HCT116 (cell line): ENCODE results near the gene CNN3. TPM values are rescaled to one million over a fixed set of nuclear protein-coding genes. Genes with fewer than 3 reads are reported as not detected.
A peak's percentile ranks its signal among the peaks of the same experiment; 100 is the strongest.

Source experiments
- ATAC-seq: fragments of 200-7000 bp; cut with Tn5 transposase; 2 replicates; pipeline ENCODE4 v1.9.1; 2020; ENCODE audit warnings: mild to moderate bottlenecking, moderate library complexity
- BruUV-seq: library from RNA; stranded (reverse); fragments of 400-500 nt; replicated peaks from 2 replicates; lab custom pipeline; 2021; lab: Mats Ljungman, UMichigan
- CTCF ChIA-PET: fragments of 300-600 bp; sonication (Branson Sonifier 250); formaldehyde crosslinking; loops from one replicate; lab custom pipeline; 2021; ENCODE audit warnings: antibody characterized with exemption; lab: Charles Lee
- POLR2A ChIA-PET: fragments of 300-600, 350-600 bp; sonication (Branson Sonifier 250); formaldehyde crosslinking; loops from one replicate; lab custom pipeline; 2021; ENCODE audit warnings: antibody characterized with exemption; lab: Charles Lee
- RAD21 ChIA-PET, 2 experiments: fragments of 300-600 bp; sonication (Branson Sonifier 250); formaldehyde crosslinking; loops; one replicate each; lab custom pipeline; 2023; ENCODE audit warnings: low total read pairs in 2 of 2; ENCODE audit not compliant: uncharacterized antibody in 2 of 2, unreplicated experiment in 2 of 2, low non-redundant PET in 1 of 2; lab: Charles Lee
- DNase-seq: peaks from one replicate; pipeline ENCODE4 v3.0.0-alpha.2; 2010; ENCODE audit warnings: low read depth, low spot score
- H2AFZ ChIP-seq: fragments of 200-600 bp; shearing (Covaris generic), sonication (generic); 2 replicates; pipeline ENCODE4 v1.6.1; 2017; ENCODE audit warnings: low read depth, mixed run types, mixed read lengths, antibody characterized with exemption, low read length; ENCODE audit not compliant: poor library complexity, severe bottlenecking
- H3K27ac ChIP-seq: 2 replicates; pipeline ENCODE4 v1.5.1; 2012; ENCODE audit warnings: low read depth, low read length
- H3K27me3 ChIP-seq: fragments of 200-600 bp; sonication (generic); 2 replicates; pipeline ENCODE4 v1.6.1; 2016; ENCODE audit warnings: mixed run types, low read length, mixed read lengths; ENCODE audit not compliant: insufficient read depth
- H3K36me3 ChIP-seq, 2 experiments: fragments of 200-500 bp in 1 of 2; fragments of 200-600 bp in 1 of 2; sonication (Bioruptor generic) in 1 of 2; sonication (generic) in 1 of 2; 2 replicates each; pipeline versions ENCODE4 v1.5.1 to v1.6.1; 2014 to 2016; ENCODE audit warnings: low read length in 2 of 2, inconsistent platforms in 1 of 2, mixed read lengths in 1 of 2, mixed run types in 1 of 2; ENCODE audit not compliant: insufficient read depth in 2 of 2, control insufficient read depth in 1 of 2
- H3K4me1 ChIP-seq, 2 experiments: fragments of 200-600 bp in 1 of 2; sonication (generic) in 1 of 2; 2 replicates each; pipeline versions ENCODE4 v1.5.1 to v1.6.1; 2012 to 2017; ENCODE audit warnings: low read length in 2 of 2, inconsistent platforms in 1 of 2, mild to moderate bottlenecking in 1 of 2, mixed read lengths in 1 of 2, mixed run types in 1 of 2, moderate library complexity in 1 of 2; ENCODE audit not compliant: insufficient read depth in 2 of 2, control insufficient read depth in 1 of 2
- H3K4me2 ChIP-seq: fragments of 200-600 bp; sonication (generic); 2 replicates; pipeline ENCODE4 v1.6.1; 2017; ENCODE audit warnings: mixed run types, low read length, mixed read lengths
- H3K4me3 ChIP-seq, 2 experiments: fragments of 200-600 bp in 1 of 2; sonication (generic) in 1 of 2; replicated peaks in 1 of 2; 2 replicates each; pipeline ENCODE4 v1.5.1; 2011 to 2016; ENCODE audit warnings: low read length in 2 of 2, control low read depth in 1 of 2, low read depth in 1 of 2, mild to moderate bottlenecking in 1 of 2, mixed read lengths in 1 of 2, mixed run types in 1 of 2
- H3K79me2 ChIP-seq: fragments of 200-600 bp; sonication (generic); 2 replicates; pipeline ENCODE4 v1.6.1; 2017; ENCODE audit warnings: mild to moderate bottlenecking, mixed run types, low read length, moderate library complexity, mixed read lengths; ENCODE audit not compliant: insufficient read depth
- H3K9ac ChIP-seq: fragments of 200-600 bp; sonication (generic); 2 replicates; pipeline ENCODE4 v1.6.1; 2016; ENCODE audit warnings: low read length, mixed read lengths
- H3K9me2 ChIP-seq: fragments of 200-600 bp; sonication (generic), shearing (Covaris generic); 2 replicates; pipeline ENCODE4 v1.6.1; 2017; ENCODE audit warnings: mixed run types, mild to moderate bottlenecking, moderate library complexity; ENCODE audit not compliant: insufficient read depth
- H3K9me3 ChIP-seq, 2 experiments: fragments of 200-500 bp in 1 of 2; fragments of 200-600 bp in 1 of 2; sonication (Bioruptor generic) in 1 of 2; sonication (generic) in 1 of 2; 2 replicates each; pipeline ENCODE4 v1.6.1; 2014 to 2017; ENCODE audit warnings: low read length in 2 of 2, mixed read lengths in 2 of 2, inconsistent platforms in 1 of 2, low read depth in 1 of 2, mild to moderate bottlenecking in 1 of 2, mixed run types in 1 of 2, moderate library complexity in 1 of 2; ENCODE audit not compliant: control insufficient read depth in 1 of 2, insufficient read depth in 1 of 2
- H4K20me1 ChIP-seq: fragments of 200-600 bp; sonication (generic), shearing (Covaris generic); 2 replicates; pipeline ENCODE4 v1.6.1; 2017; ENCODE audit warnings: mixed run types, mild to moderate bottlenecking, moderate library complexity; ENCODE audit not compliant: insufficient read depth
- CEBPB ChIP-seq: IDR thresholded peaks from 2 replicates; pipeline ENCODE4 v1.6.1; 2012; ENCODE audit warnings: low read depth
- CTCF ChIP-seq, 3 experiments: fragments of 200-600 bp in 1 of 3; sonication (generic) in 1 of 3; IDR thresholded peaks in 2 of 3; conservative IDR thresholded peaks in 1 of 3; 2 replicates each; pipeline ENCODE4 v1.5.1; 2012 to 2017; ENCODE audit warnings: low read depth in 2 of 3, low read length in 2 of 3, antibody characterized with exemption in 1 of 3, borderline replicate concordance in 1 of 3, control low read depth in 1 of 3, mild to moderate bottlenecking in 1 of 3, mixed read lengths in 1 of 3, mixed run types in 1 of 3, moderate library complexity in 1 of 3; ENCODE audit not compliant: insufficient read depth in 1 of 3
- EZH2phosphoT487 ChIP-seq: fragments of 200-600 bp; IDR thresholded peaks from 2 replicates; pipeline ENCODE4 v1.6.1; 2018; ENCODE audit warnings: antibody characterized with exemption, borderline replicate concordance
- POLR2A ChIP-seq: IDR thresholded peaks from 2 replicates; pipeline ENCODE4 v1.7.0; 2011; ENCODE audit warnings: borderline replicate concordance; ENCODE audit not compliant: insufficient read depth, insufficient read length; ENCODE audit errors: extremely low read depth
- POLR2AphosphoS5 ChIP-seq: IDR thresholded peaks from 2 replicates; pipeline ENCODE4 v1.6.1; 2011; ENCODE audit warnings: mild to moderate bottlenecking, low read depth, low read length, moderate library complexity
- TCF7L2 ChIP-seq: IDR thresholded peaks from 2 replicates; pipeline ENCODE4 v1.7.0; 2011; ENCODE audit warnings: borderline replicate concordance, inconsistent platforms; ENCODE audit not compliant: insufficient read depth, insufficient read length; ENCODE audit errors: extremely low read depth
- ZNF274 ChIP-seq: fragments of 200-500 bp; sonication (Bioruptor generic); IDR thresholded peaks from 2 replicates; pipeline ENCODE4 v1.6.1; 2014; ENCODE audit warnings: mild to moderate bottlenecking, low read depth, low read length, inconsistent platforms
- intact Hi-C: fragments of 100-400 bp; cut with micrococcal nuclease; formaldehyde crosslinking; loops from 2 replicates; pipeline ENCODE4 v1.10.0; 2022
- total RNA-seq: library from RNA; stranded (reverse); gene quantifications from one replicate; pipeline ENCODE4 v1.2.1, GENCODE V29; 2021; ENCODE audit not compliant: unreplicated experiment
- TF ChIP-seq, protein P1 (sequence below): IDR thresholded peaks from 2 replicates; pipeline ENCODE4 v1.6.1; 2012; ENCODE audit warnings: low read depth

CNN3 gene
- total RNA-seq, 1 experiment from 2014 or later: 109 TPM

DNA sequence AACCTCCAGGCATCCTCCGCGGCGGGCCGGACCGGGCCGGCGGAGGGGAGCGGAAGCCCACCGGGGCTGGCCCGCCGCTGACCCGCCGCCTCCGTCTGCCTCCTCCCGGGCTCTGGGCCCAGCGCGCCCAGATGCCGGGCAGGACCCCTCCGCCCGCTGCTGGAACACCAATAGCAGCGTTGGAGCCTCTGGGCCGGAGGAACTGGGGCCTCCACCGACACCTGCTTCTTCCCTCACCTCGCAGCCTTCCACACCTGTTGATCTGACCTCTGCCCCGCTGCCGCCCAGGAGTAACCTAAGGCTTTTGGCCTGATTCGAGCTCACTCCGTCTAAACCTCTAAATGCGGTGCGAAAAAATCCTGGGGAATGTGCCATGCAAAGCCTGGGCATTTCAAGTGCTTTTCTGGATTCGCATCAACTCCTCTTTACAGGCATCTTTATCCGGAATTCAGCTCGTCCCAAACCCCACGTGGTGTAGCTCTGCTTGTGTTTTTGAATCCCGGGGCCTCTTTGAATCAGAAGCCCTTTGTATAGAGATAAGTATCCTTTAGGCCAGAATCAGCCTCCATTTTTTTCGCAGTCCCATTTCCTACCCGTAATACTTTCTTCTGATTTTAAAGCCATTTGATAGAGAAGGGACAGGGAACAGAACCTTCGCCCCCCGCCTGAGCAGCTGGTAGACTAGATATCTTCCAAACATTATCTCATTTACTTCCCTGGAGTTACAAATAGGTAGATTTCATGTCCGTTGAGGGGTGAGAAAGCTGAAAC is 680 bp upstream of the CNN3 start:
- peaks cover 41% of the 10 kb centered on the region for H3K79me2 ChIP-seq
- TSS peak; percentile 65 for BruUV-seq
- no peaks in the 10 kb centered on the region for H3K27me3 ChIP-seq
- DNase-seq (no peak), ATAC-seq (peak; percentile 34)
- TF ChIP-seq EZH2phosphoT487: no peak
- no peak for TF ChIP-seq CTCF (IDR thresholded peaks at IDR 0.05 in 2 of 3, conservative IDR thresholded peaks at IDR 0.05 in 1 of 3; ENCODE audit: borderline replicate concordance in 1 of 3, insufficient read depth in 1 of 3, low read depth in 2 of 3, low read length in 2 of 3)
- no peak for TF ChIP-seq POLR2AphosphoS5
- TF ChIP-seq POLR2A: no peak
- TF ChIP-seq, protein P1, sequence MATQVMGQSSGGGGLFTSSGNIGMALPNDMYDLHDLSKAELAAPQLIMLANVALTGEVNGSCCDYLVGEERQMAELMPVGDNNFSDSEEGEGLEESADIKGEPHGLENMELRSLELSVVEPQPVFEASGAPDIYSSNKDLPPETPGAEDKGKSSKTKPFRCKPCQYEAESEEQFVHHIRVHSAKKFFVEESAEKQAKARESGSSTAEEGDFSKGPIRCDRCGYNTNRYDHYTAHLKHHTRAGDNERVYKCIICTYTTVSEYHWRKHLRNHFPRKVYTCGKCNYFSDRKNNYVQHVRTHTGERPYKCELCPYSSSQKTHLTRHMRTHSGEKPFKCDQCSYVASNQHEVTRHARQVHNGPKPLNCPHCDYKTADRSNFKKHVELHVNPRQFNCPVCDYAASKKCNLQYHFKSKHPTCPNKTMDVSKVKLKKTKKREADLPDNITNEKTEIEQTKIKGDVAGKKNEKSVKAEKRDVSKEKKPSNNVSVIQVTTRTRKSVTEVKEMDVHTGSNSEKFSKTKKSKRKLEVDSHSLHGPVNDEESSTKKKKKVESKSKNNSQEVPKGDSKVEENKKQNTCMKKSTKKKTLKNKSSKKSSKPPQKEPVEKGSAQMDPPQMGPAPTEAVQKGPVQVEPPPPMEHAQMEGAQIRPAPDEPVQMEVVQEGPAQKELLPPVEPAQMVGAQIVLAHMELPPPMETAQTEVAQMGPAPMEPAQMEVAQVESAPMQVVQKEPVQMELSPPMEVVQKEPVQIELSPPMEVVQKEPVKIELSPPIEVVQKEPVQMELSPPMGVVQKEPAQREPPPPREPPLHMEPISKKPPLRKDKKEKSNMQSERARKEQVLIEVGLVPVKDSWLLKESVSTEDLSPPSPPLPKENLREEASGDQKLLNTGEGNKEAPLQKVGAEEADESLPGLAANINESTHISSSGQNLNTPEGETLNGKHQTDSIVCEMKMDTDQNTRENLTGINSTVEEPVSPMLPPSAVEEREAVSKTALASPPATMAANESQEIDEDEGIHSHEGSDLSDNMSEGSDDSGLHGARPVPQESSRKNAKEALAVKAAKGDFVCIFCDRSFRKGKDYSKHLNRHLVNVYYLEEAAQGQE: no peak
- TF ChIP-seq TCF7L2: no peak
- no peak for TF ChIP-seq CEBPB
- TF ChIP-seq ZNF274: no peak
- no peaks in the 10 kb centered on the region for H3K9me3 ChIP-seq
- H3K4me2 ChIP-seq: peak overlapping the region; percentile 95
- intact Hi-C loops: loop anchor here (2.0 kb wide), 2 partner anchors 73 to 113 kb away; no protein-coding TSS in a partner anchor
- POLR2A ChIA-PET: interaction anchor here (0.9 to 1.0 kb wide), 2 partner anchors 65 to 114 kb away, joined by 3 to 4 read pairs; no protein-coding TSS in a partner anchor
- 0 out of 4 replicates have a peak, but pooled peaks cover 0 to 5% of the 10 kb centered on the region in 2 experiments for H3K36me3 ChIP-seq
- H3K9ac ChIP-seq: peak overlapping the region; percentile 85
- peak overlapping the region; percentile 34 to 86 for H3K4me3 ChIP-seq
- peaks cover 5% of the 10 kb centered on the region; the same call in 1 of the 2 replicates for H4K20me1 ChIP-seq
- peak overlapping the region; percentile 56 for H2AFZ ChIP-seq
- peaks cover 11 to 34% of the 10 kb centered on the region in 2 experiments; a peak in 3 of 4 replicates for H3K4me1 ChIP-seq
- RAD21 ChIA-PET: interaction anchor here in 1 of 2 experiments (0.6 to 0.7 kb wide), 3 partner anchors 73 to 145 kb away, joined by 3 to 4 read pairs (median 4); partner anchors contain the start of gene ALG14
- peak overlapping the region; percentile 62; the same call in 1 of the 2 replicates for H3K27ac ChIP-seq
- CTCF ChIA-PET: interaction anchor here (0.6 to 2.5 kb wide), 3 partner anchors 16 to 116 kb away, joined by 3 to 11 read pairs (median 3); no protein-coding TSS in a partner anchor
- H3K9me2 ChIP-seq: no peaks in the 10 kb centered on the region
